HL-60 (cell line): ENCODE results near the gene IPCEF1.

Experiments used
- DNase-seq, 2 experiments: peaks; one replicate each; pipeline ENCODE4 v3.0.0-alpha.2; 2010 to 2020; ENCODE audit warnings: low read depth in 1 of 2, low spot score in 1 of 2
- H3K27ac ChIP-seq: fragments of 250-450 bp; sonication (Bioruptor Pico); replicated peaks from 2 replicates; pipeline ENCODE4 v1.5.1; 2020; ENCODE audit warnings: mild to moderate bottlenecking, moderate library complexity
- H3K27me3 ChIP-seq: fragments of 250-450 bp; sonication (Bioruptor Pico); 2 replicates; pipeline ENCODE4 v1.5.1; 2021; ENCODE audit warnings: mild to moderate bottlenecking, moderate library complexity; ENCODE audit not compliant: insufficient read depth, poor library complexity, severe bottlenecking
- H3K4me3 ChIP-seq: replicated peaks from 2 replicates; pipeline ENCODE4 v1.5.1; 2011; ENCODE audit warnings: mild to moderate bottlenecking, control low read depth, low read length; ENCODE audit not compliant: insufficient read depth
- GABPA ChIP-seq: IDR thresholded peaks from 2 replicates; pipeline ENCODE4 v1.6.1; 2012; ENCODE audit warnings: low read depth
- POLR2AphosphoS5 ChIP-seq: IDR thresholded peaks from 2 replicates; pipeline ENCODE4 v1.6.1; 2012; ENCODE audit warnings: low read depth
- SPI1 ChIP-seq: IDR thresholded peaks from 2 replicates; pipeline ENCODE4 v1.6.1; 2012; ENCODE audit warnings: low read depth, mild to moderate bottlenecking, borderline replicate concordance
- TF ChIP-seq, protein P1 (sequence below): IDR thresholded peaks from 2 replicates; pipeline ENCODE4 v1.6.1; 2012; ENCODE audit warnings: low read depth; ENCODE audit not compliant: insufficient replicate concordance
- TF ChIP-seq, protein P2 (sequence below): IDR thresholded peaks from one replicate; pipeline ENCODE4 v1.5.1; 2011; ENCODE audit warnings: low read length, control low read depth, inconsistent platforms; ENCODE audit not compliant: insufficient read depth

Gene IPCEF1

GRCh38 chr6:154388803-154389202 lies 32.2 kb upstream of the IPCEF1 start:
- no peak overlapping the region for H3K4me3 ChIP-seq

DNA sequence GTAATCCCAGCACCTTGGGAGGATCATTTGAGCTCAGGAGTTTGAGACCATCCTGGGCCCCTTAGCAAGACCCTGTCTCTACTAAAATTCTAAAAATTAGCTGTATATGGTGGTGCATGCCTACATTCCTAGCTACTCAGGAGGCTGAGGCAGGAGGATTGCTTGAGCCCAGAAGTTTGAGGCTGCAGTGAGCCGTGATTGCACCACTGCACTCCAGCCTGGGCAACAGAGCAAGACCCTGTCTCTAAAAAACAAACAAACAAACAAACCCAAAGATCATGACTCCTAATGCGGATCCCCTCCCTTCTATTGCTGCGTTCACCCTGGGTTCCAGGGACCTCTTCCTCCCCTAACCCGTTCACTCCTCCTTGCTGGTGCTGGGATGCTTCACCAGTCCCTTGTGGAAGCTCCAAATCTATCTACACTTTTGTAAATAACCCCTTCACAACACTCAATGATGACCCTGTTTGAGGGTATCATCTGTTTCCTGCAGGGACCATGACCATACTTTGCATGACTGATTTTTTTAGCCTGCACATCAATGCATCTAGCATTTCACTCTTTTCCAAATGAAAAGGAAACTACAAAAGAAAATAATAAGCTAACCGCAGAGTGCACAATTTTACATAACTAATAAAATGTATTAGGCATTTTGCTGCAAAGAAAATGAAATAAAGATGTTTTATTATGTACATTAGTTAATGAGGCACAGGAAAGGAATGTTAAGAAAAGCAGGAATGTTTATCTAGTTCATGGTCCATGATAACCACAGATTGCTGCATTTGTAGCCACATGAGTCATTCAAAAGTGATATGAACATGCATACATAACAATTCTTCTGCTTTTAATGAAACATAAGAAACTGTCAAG lies 30.5 kb upstream of the IPCEF1 start:
- no peaks in the 10 kb centered on the region for H3K27me3 ChIP-seq
- H3K4me3 ChIP-seq, result no peak overlapping the region
- no peak overlapping the region for H3K27ac ChIP-seq
- TF ChIP-seq, protein P1, sequence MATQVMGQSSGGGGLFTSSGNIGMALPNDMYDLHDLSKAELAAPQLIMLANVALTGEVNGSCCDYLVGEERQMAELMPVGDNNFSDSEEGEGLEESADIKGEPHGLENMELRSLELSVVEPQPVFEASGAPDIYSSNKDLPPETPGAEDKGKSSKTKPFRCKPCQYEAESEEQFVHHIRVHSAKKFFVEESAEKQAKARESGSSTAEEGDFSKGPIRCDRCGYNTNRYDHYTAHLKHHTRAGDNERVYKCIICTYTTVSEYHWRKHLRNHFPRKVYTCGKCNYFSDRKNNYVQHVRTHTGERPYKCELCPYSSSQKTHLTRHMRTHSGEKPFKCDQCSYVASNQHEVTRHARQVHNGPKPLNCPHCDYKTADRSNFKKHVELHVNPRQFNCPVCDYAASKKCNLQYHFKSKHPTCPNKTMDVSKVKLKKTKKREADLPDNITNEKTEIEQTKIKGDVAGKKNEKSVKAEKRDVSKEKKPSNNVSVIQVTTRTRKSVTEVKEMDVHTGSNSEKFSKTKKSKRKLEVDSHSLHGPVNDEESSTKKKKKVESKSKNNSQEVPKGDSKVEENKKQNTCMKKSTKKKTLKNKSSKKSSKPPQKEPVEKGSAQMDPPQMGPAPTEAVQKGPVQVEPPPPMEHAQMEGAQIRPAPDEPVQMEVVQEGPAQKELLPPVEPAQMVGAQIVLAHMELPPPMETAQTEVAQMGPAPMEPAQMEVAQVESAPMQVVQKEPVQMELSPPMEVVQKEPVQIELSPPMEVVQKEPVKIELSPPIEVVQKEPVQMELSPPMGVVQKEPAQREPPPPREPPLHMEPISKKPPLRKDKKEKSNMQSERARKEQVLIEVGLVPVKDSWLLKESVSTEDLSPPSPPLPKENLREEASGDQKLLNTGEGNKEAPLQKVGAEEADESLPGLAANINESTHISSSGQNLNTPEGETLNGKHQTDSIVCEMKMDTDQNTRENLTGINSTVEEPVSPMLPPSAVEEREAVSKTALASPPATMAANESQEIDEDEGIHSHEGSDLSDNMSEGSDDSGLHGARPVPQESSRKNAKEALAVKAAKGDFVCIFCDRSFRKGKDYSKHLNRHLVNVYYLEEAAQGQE, result no peak
- no peak for DNase-seq

More at GRCh38 chr6:154388803-154389202, 32.2 kb upstream of the IPCEF1 start:
- Histone ChIP-seq H3K27ac (no peak overlapping the region), H3K27me3 (no peaks in the 10 kb centered on the region)
- DNase-seq, result no peak
- TF ChIP-seq, protein P2, sequence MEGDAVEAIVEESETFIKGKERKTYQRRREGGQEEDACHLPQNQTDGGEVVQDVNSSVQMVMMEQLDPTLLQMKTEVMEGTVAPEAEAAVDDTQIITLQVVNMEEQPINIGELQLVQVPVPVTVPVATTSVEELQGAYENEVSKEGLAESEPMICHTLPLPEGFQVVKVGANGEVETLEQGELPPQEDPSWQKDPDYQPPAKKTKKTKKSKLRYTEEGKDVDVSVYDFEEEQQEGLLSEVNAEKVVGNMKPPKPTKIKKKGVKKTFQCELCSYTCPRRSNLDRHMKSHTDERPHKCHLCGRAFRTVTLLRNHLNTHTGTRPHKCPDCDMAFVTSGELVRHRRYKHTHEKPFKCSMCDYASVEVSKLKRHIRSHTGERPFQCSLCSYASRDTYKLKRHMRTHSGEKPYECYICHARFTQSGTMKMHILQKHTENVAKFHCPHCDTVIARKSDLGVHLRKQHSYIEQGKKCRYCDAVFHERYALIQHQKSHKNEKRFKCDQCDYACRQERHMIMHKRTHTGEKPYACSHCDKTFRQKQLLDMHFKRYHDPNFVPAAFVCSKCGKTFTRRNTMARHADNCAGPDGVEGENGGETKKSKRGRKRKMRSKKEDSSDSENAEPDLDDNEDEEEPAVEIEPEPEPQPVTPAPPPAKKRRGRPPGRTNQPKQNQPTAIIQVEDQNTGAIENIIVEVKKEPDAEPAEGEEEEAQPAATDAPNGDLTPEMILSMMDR, result no peak
- TF ChIP-seq GABPA, result no peak
- TF ChIP-seq, protein P1, result no peak
- no peak for TF ChIP-seq SPI1
- TF ChIP-seq POLR2AphosphoS5, result no peak

GRCh38 chr6:154384191-154384590 lies 27.6 kb upstream of the IPCEF1 start:
- H3K27me3 ChIP-seq, result no peaks in the 10 kb centered on the region
- TF ChIP-seq SPI1, result no peak
- TF ChIP-seq POLR2AphosphoS5, result no peak
- TF ChIP-seq, protein P1, result no peak
- TF ChIP-seq, protein P2, result no peak
- no peak for TF ChIP-seq GABPA
- no peak overlapping the region for H3K27ac ChIP-seq
- no peak overlapping the region for H3K4me3 ChIP-seq
- DNase-seq, result no peak
